ENCODE measurements around the gene TMTC2.

The TMTC2 gene

DNA sequence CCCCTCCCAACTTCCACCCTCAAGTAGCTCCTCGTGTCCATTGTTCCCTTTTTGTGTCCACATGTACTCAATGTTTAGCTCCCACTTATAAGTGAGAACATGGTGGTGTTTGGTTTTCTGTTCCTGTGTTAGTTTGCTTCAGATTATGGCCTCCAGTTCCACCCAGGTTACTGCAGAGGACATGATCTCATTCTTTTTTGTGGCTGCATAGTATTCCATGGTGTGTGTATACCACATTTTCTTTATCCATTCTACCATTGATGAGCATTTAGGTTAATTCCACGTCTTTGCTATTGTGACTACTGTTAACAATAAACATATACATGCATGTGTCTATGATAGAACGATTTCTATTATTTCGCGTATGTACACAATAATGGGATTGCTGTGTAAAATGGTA lies 362.6 kb downstream of the TMTC2 start:
- TF ChIP-seq, protein P1, sequence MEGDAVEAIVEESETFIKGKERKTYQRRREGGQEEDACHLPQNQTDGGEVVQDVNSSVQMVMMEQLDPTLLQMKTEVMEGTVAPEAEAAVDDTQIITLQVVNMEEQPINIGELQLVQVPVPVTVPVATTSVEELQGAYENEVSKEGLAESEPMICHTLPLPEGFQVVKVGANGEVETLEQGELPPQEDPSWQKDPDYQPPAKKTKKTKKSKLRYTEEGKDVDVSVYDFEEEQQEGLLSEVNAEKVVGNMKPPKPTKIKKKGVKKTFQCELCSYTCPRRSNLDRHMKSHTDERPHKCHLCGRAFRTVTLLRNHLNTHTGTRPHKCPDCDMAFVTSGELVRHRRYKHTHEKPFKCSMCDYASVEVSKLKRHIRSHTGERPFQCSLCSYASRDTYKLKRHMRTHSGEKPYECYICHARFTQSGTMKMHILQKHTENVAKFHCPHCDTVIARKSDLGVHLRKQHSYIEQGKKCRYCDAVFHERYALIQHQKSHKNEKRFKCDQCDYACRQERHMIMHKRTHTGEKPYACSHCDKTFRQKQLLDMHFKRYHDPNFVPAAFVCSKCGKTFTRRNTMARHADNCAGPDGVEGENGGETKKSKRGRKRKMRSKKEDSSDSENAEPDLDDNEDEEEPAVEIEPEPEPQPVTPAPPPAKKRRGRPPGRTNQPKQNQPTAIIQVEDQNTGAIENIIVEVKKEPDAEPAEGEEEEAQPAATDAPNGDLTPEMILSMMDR (IDR thresholded peaks at IDR 0.05; ENCODE audit: insufficient read depth, missing control alignments), result no peak
- no peak for DNase-seq (ENCODE audit: insufficient read length, low spot score)
- FAIRE-seq, result no peak

DNA sequence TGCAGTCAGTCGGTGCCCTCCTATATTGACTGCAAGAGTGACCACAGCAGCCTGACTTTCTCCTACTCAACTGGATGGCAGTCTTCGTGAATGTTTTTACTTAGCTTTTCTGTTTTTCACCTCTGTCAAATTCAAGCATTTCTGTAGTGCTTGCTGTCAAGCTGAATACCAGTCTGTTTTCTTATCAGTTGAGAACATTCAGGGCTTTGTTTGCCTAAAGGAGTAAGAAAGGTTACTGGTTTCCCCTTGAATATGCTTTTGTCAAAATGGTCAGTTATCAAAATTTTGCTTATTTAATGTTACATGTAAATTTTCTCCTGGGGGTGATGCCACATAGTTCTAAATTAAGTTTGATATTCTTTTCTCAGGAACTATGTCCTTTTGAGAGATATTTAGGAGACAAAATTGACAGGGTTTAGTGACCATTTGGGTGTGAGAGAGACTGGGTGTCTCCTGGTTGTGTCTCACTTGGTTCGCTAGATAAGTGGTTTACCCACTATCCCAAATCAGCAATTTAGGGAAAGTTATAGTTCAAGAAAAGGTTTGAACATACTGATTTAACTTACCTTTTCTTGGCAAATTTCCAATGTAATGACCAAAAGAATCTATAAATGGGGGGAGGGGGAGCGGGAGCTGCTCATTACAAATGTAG lies 366.3 kb downstream of the TMTC2 start:
- FAIRE-seq (no peak), DNase-seq (ENCODE audit: insufficient read length, low spot score) (no peak)
- TF ChIP-seq, protein P1 (IDR thresholded peaks at IDR 0.05; ENCODE audit: insufficient read depth, missing control alignments), result no peak

DNA sequence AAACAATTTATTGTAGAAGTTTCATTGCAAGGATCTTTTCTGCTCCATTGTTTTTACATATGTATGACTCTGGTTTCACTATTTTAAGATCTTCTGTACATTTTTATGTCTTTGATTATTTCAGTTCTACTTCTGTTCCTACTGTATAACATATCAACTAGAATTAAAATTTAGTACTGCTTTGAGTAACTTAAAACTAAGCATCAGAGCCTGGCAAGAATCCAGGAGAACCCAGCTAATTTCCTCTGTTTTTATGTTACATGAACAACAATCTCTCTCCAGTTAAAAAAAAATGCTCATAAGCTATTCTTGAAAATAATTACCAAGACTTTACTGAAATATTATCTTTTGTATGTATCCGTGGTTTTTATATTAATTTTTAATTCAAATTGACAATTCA lies 370.7 kb downstream of the TMTC2 start:
- DNase-seq (ENCODE audit: insufficient read length, low spot score) (no peak), FAIRE-seq (no peak)
- TF ChIP-seq, protein P1 (IDR thresholded peaks at IDR 0.05; ENCODE audit: insufficient read depth, missing control alignments), result no peak

DNA sequence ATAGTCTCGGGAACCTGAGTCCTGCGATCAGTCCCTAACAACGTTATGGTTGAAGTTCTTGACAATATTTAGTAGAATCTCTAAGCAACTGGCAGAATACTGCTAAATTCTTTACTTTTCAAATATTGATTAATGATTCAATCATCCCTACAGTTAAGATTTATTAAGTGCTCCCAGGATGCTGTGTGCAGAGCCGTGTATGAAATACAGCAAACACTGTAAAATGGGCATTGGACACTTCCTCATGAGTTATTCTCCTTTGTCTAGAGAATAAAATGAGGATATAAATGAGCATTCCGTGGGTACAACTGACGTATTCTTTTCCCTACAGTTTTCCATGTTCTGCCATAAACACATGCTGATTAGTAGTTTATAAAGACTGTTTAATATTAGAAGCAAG lies 372.4 kb downstream of the TMTC2 start:
- DNase-seq (ENCODE audit: insufficient read length, low spot score) (no peak), FAIRE-seq (no peak)
- TF ChIP-seq, protein P1 (IDR thresholded peaks at IDR 0.05; ENCODE audit: insufficient read depth, missing control alignments), result no peak

DNA sequence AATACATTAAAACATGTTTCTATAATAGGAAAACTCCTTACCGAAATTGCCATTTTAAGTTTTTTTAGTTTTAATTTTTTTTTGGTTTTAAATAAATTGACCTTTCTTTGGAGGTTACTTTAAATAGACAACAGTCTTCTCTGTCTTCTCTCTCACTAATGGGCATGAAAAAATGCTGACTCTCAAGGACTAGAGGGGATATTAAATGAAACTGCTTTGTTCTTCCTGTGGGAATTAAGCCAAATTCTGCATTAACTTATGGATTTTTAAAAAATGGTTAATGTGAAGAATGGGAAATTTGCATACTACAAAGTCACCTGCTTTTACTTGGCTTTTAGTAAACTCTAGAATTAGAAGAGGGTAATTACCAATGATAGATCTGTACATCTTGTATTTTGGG lies 378.9 kb downstream of the TMTC2 start:
- DNase-seq (ENCODE audit: insufficient read length, low spot score) (no peak), FAIRE-seq (no peak)
- TF ChIP-seq, protein P1 (IDR thresholded peaks at IDR 0.05; ENCODE audit: insufficient read depth, missing control alignments), result no peak

DNA sequence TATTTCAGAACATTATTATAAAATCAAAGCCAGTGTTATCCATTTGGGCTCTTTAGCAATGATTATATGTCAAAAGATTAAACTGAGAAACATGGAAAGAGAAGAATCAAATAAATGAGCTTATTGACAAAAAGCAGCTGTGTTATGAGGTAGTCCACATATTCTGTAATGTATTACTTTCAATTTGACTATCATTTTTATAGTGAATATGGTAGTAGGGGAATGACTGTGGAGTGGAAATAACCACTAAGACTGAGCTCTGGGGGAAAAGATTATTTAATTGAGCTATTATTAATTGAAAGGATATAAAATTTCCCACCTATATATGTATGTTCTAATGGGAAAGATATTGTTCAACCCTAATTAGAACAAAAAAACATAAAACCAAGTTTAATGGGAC lies 381.3 kb downstream of the TMTC2 start:
- FAIRE-seq, result no peak
- DNase-seq (ENCODE audit: insufficient read length, low spot score), result no peak
- TF ChIP-seq, protein P1 (IDR thresholded peaks at IDR 0.05; ENCODE audit: insufficient read depth, missing control alignments), result no peak

DNA sequence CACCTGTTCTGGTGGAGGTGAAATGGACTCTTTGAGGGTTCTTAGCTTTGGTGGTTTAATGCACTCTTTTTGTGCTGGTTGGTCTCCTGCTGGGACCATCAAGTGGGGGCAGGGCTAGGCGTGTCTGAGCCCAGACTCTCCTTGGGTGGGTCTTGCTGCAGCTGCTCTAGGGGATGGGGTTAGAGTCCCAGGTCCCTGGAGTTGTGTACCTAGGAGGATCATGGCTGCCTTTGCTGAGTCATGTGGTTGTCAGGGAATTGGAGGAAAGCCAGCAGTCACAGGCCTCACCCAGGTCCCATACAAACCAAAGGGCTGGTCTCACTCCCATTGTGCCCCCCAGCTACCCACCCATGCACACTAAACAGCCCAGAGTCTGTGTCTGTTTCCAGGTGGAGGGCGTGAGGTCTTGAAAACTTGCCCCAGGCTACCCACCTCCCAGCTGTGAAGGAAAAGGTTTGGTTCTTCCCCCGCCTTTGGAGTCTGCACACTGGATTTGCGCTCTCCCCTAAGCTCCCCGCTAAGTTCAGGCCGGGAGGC lies 387.7 kb downstream of the TMTC2 start:
- DNase-seq (ENCODE audit: insufficient read length, low spot score) (no peak), FAIRE-seq (no peak)
- TF ChIP-seq, protein P1 (IDR thresholded peaks at IDR 0.05; ENCODE audit: insufficient read depth, missing control alignments), result no peak
